ENCODE data around the gene SEMA3C. TPM values are rescaled to one million over a fixed set of nuclear protein-coding genes. Genes with fewer than 3 reads are reported as not detected.

SEMA3C gene
- total and polyA plus RNA-seq, 2 donors (not counting 1 experiment from before 2014, with no cell fraction given): 0.06 TPM; not detected in 1

- Mint-ChIP-seq H3K4me3 (no peak overlapping the region), H3K4me1 (no peaks in the 10 kb centered on the region), H3K27me3 (no peaks in the 10 kb centered on the region), H3K9me3 (ENCODE audit: insufficient read depth) (no peaks in the 10 kb centered on the region), H3K27ac (no peak overlapping the region)
- no CpG with 5 or more reads among the region's 2 CpGs for WGBS (ENCODE audit: insufficient coverage)
- Histone ChIP-seq H3K4me3 (ENCODE audit: control extremely low read depth in 1 of 5, extremely low read depth in 1 of 5, insufficient read depth in 1 of 5, low read depth in 2 of 5, low read length in 4 of 5) (no peak overlapping the region), H3K9me3 (ENCODE audit: control extremely low read depth in 1 of 3, control insufficient read depth in 2 of 3, insufficient read depth in 1 of 3, low read length in 2 of 3) (no peaks in the 10 kb centered on the region), H3K4me1 (ENCODE audit: control insufficient read depth in 2 of 2, insufficient read depth in 2 of 2, low read length in 2 of 2) (no peaks in the 10 kb centered on the region), H3K36me3 (replicated peaks in 1 of 2; ENCODE audit: control extremely low read depth in 1 of 2, control insufficient read depth in 1 of 2, extremely low read depth in 1 of 2, insufficient read depth in 2 of 2, low read length in 1 of 2) (no peaks in the 10 kb centered on the region), H3K27ac (ENCODE audit: low read length in 2 of 2) (no peak overlapping the region), H3K9ac (ENCODE audit: low read length) (no peak overlapping the region), H2AFZ (ENCODE audit: insufficient read depth, low read depth, low read length, poor library complexity, severe bottlenecking) (no peak overlapping the region), H3K4me2 (replicated peaks; ENCODE audit: low read depth, low read length, poor library complexity, severe bottlenecking) (no peak overlapping the region), H3K27me3 (replicated peaks in 1 of 4; ENCODE audit: control extremely low read depth in 1 of 4, control insufficient read depth in 3 of 4, insufficient read depth in 4 of 4, low read length in 3 of 4) (no peaks in the 10 kb centered on the region), H3K79me2 (ENCODE audit: control insufficient read depth, insufficient read depth, low read length) (no peaks in the 10 kb centered on the region), H4K20me1 (ENCODE audit: control insufficient read depth, insufficient read depth, low read length, poor library complexity, severe bottlenecking) (no peaks in the 10 kb centered on the region)
- ATAC-seq (ENCODE audit: low read depth) (no peak), DNase-seq (no peak)
- intact Hi-C loops (cut with micrococcal nuclease): no loop called here
- POLR2A ChIA-PET: no interaction called here
- CTCF ChIA-PET: no interaction called here
- TF ChIP-seq CTCF (IDR thresholded peaks at IDR 0.05): no peak
- TF ChIP-seq EZH2 (IDR thresholded peaks at IDR 0.05; ENCODE audit: borderline replicate concordance, insufficient read depth, low read depth, low read length, poor library complexity, severe bottlenecking): no peak
These were observed 80.2 kb downstream of the SEMA3C start for GRCh38 chr7:80838643-80839042.

- ChIA-PET POLR2A (no interaction called here), CTCF (no interaction called here)
- Histone ChIP-seq H3K9me3 (ENCODE audit: control extremely low read depth in 1 of 3, control insufficient read depth in 2 of 3, insufficient read depth in 1 of 3, low read length in 2 of 3) (no peaks in the 10 kb centered on the region), H3K27me3 (replicated peaks in 1 of 4; ENCODE audit: control extremely low read depth in 1 of 4, control insufficient read depth in 3 of 4, insufficient read depth in 4 of 4, low read length in 3 of 4) (no peaks in the 10 kb centered on the region), H3K4me3 (ENCODE audit: control extremely low read depth in 1 of 5, extremely low read depth in 1 of 5, insufficient read depth in 1 of 5, low read depth in 2 of 5, low read length in 4 of 5) (no peak overlapping the region), H3K9ac (ENCODE audit: low read length) (no peak overlapping the region), H3K36me3 (replicated peaks in 1 of 2; ENCODE audit: control extremely low read depth in 1 of 2, control insufficient read depth in 1 of 2, extremely low read depth in 1 of 2, insufficient read depth in 2 of 2, low read length in 1 of 2) (no peaks in the 10 kb centered on the region), H3K79me2 (ENCODE audit: control insufficient read depth, insufficient read depth, low read length) (no peaks in the 10 kb centered on the region), H2AFZ (ENCODE audit: insufficient read depth, low read depth, low read length, poor library complexity, severe bottlenecking) (no peak overlapping the region), H3K4me1 (ENCODE audit: control insufficient read depth in 2 of 2, insufficient read depth in 2 of 2, low read length in 2 of 2) (no peaks in the 10 kb centered on the region), H3K4me2 (replicated peaks; ENCODE audit: low read depth, low read length, poor library complexity, severe bottlenecking) (no peak overlapping the region), H3K27ac (ENCODE audit: low read length in 2 of 2) (no peak overlapping the region), H4K20me1 (ENCODE audit: control insufficient read depth, insufficient read depth, low read length, poor library complexity, severe bottlenecking) (no peaks in the 10 kb centered on the region)
- ATAC-seq (ENCODE audit: low read depth): no peak
- no peak for DNase-seq
- no peak for TF ChIP-seq EZH2 (IDR thresholded peaks at IDR 0.05; ENCODE audit: borderline replicate concordance, insufficient read depth, low read depth, low read length, poor library complexity, severe bottlenecking)
- no peak for TF ChIP-seq CTCF (IDR thresholded peaks at IDR 0.05)
- H3K4me3 Mint-ChIP-seq: no peak overlapping the region
- intact Hi-C loops (cut with micrococcal nuclease): no loop called here
- no peaks in the 10 kb centered on the region for H3K27me3 Mint-ChIP-seq
- H3K9me3 Mint-ChIP-seq (ENCODE audit: insufficient read depth): no peaks in the 10 kb centered on the region
- WGBS (ENCODE audit: insufficient coverage): no CpG with 5 or more reads among the region's 3 CpGs
- H3K27ac Mint-ChIP-seq: no peak overlapping the region
- H3K4me1 Mint-ChIP-seq: no peaks in the 10 kb centered on the region
These were observed 81.5 kb downstream of the SEMA3C start for GRCh38 chr7:80837345-80837744.

Data from B cell (primary cell).